HEK293T (cell line): ENCODE measurements around the gene LRGUK.

Experiments used
- FOXA1 ChIP-seq: fragments of 450-650 bp; IDR thresholded peaks from 2 replicates; pipeline ENCODE4 v1.6.1; 2016; ENCODE audit warnings: mild to moderate bottlenecking
- FOXK2 ChIP-seq: fragments of 450-650 bp; IDR thresholded peaks from 2 replicates; pipeline ENCODE4 v1.6.1; 2016; ENCODE audit warnings: mild to moderate bottlenecking
- NFRKB ChIP-seq: fragments of 450-650 bp; IDR thresholded peaks from 2 replicates; pipeline ENCODE4 v1.6.1; 2016; ENCODE audit warnings: mild to moderate bottlenecking, moderate library complexity

- TF ChIP-seq FOXK2 = no peak
- TF ChIP-seq FOXA1 = no peak
- no peak for TF ChIP-seq NFRKB
Measured at GRCh38 chr7:134186027-134186426, 58.9 kb downstream of the LRGUK start.
